ENCODE measurements around the gene MINDY4. TPM values are rescaled to one million over a fixed set of nuclear protein-coding genes. Genes with fewer than 3 reads are reported as not detected.

Gene MINDY4
- total RNA-seq, 1 donor from 2014 or later: 14.3 TPM

- no peak for TF ChIP-seq CTCF (IDR thresholded peaks at IDR 0.05; ENCODE audit: unreplicated experiment)
- no peak for DNase-seq (ENCODE audit: low spot score, unreplicated experiment)
- H3K27me3 Mint-ChIP-seq: peaks cover 6% of the 10 kb centered on the region
- H3K36me3 Mint-ChIP-seq (ENCODE audit: insufficient read depth): peaks cover 2% of the 10 kb centered on the region
- H3K9me3 Mint-ChIP-seq (ENCODE audit: low read depth): no peaks in the 10 kb centered on the region
- H3K4me3 Mint-ChIP-seq (ENCODE audit: low read depth): no peak overlapping the region
- no peak overlapping the region for H3K27ac Mint-ChIP-seq
- H3K4me1 Mint-ChIP-seq (ENCODE audit: low read depth): peaks cover 3% of the 10 kb centered on the region
Measured at GRCh38 chr7:30887464-30887872, 116.3 kb downstream of the MINDY4 start.

GRCh38 chr7:30888747-30889146 is 117.5 kb downstream of the MINDY4 start:
- Mint-ChIP-seq H3K4me1 (ENCODE audit: low read depth) (peaks cover 12% of the 10 kb centered on the region), H3K4me3 (ENCODE audit: low read depth) (no peak overlapping the region), H3K9me3 (ENCODE audit: low read depth) (no peaks in the 10 kb centered on the region), H3K36me3 (ENCODE audit: insufficient read depth) (peaks cover 3% of the 10 kb centered on the region), H3K27ac (no peak overlapping the region), H3K27me3 (peaks cover 6% of the 10 kb centered on the region)
- no peak for TF ChIP-seq CTCF (IDR thresholded peaks at IDR 0.05; ENCODE audit: unreplicated experiment)
- no peak for DNase-seq (ENCODE audit: low spot score, unreplicated experiment)

GRCh38 chr7:30890226-30890625 is 119.0 kb downstream of the MINDY4 start:
- TF ChIP-seq CTCF (IDR thresholded peaks at IDR 0.05; ENCODE audit: unreplicated experiment): no peak
- Mint-ChIP-seq H3K4me3 (ENCODE audit: low read depth) (no peak overlapping the region), H3K36me3 (ENCODE audit: insufficient read depth) (peaks cover 3% of the 10 kb centered on the region), H3K27ac (no peak overlapping the region), H3K27me3 (peaks cover 12% of the 10 kb centered on the region), H3K9me3 (ENCODE audit: low read depth) (no peaks in the 10 kb centered on the region), H3K4me1 (ENCODE audit: low read depth) (peaks cover 19% of the 10 kb centered on the region)
- no peak for DNase-seq (ENCODE audit: low spot score, unreplicated experiment)

GRCh38 chr7:30893357-30893756 is 122.1 kb downstream of the MINDY4 start:
- H3K27ac Mint-ChIP-seq: peak overlapping the region; percentile 74
- H3K36me3 Mint-ChIP-seq (ENCODE audit: insufficient read depth): peaks cover 3% of the 10 kb centered on the region
- no peak overlapping the region for H3K4me3 Mint-ChIP-seq (ENCODE audit: low read depth)
- peaks cover 41% of the 10 kb centered on the region for H3K4me1 Mint-ChIP-seq (ENCODE audit: low read depth)
- peaks cover 12% of the 10 kb centered on the region for H3K27me3 Mint-ChIP-seq
- DNase-seq (ENCODE audit: low spot score, unreplicated experiment): no peak
- H3K9me3 Mint-ChIP-seq (ENCODE audit: low read depth): no peaks in the 10 kb centered on the region
- TF ChIP-seq CTCF (IDR thresholded peaks at IDR 0.05; ENCODE audit: unreplicated experiment): no peak

GRCh38 chr7:30894009-30894408 is 122.8 kb downstream of the MINDY4 start:
- H3K27ac Mint-ChIP-seq: no peak overlapping the region
- peaks cover 41% of the 10 kb centered on the region for H3K4me1 Mint-ChIP-seq (ENCODE audit: low read depth)
- no peaks in the 10 kb centered on the region for H3K9me3 Mint-ChIP-seq (ENCODE audit: low read depth)
- DNase-seq (ENCODE audit: low spot score, unreplicated experiment): no peak
- H3K4me3 Mint-ChIP-seq (ENCODE audit: low read depth): no peak overlapping the region
- peaks cover 3% of the 10 kb centered on the region for H3K36me3 Mint-ChIP-seq (ENCODE audit: insufficient read depth)
- no peak for TF ChIP-seq CTCF (IDR thresholded peaks at IDR 0.05; ENCODE audit: unreplicated experiment)
- H3K27me3 Mint-ChIP-seq: peaks cover 12% of the 10 kb centered on the region

Measured in progenitor cell of endocrine pancreas (in vitro differentiated cells).